Fibroblast of lung (primary cell): ENCODE measurements around the gene RAB37.

Source experiments
- CTCF ChIP-seq, 2 donors: IDR thresholded peaks in 1 of 2; conservative IDR thresholded peaks in 1 of 2; 1 replicate in 1 of 2; 2 replicates in 1 of 2; pipeline ENCODE4 v1.5.1; 2011 to 2012; ENCODE audit warnings: low read length in 2 of 2, control low read depth in 1 of 2, inconsistent platforms in 1 of 2, low read depth in 1 of 2, mild to moderate bottlenecking in 1 of 2
- EZH2 ChIP-seq: IDR thresholded peaks from 2 replicates; pipeline ENCODE4 v1.5.1; 2012; ENCODE audit warnings: low read length, control low read depth, mild to moderate bottlenecking; ENCODE audit errors: missing control alignments

GRCh38 chr17:74771319-74771914, 34.4 kb downstream of the RAB37 start:
- TF ChIP-seq CTCF (conservative IDR thresholded peaks at IDR 0.05 in 1 of 2, IDR thresholded peaks at IDR 0.05 in 1 of 2; ENCODE audit: low read depth in 1 of 2, low read length in 2 of 2) (no peak), EZH2 (no peak)
